HG02623 (cell line): ENCODE data around the gene CES4A.
"Not testable (repeated sequence)": the region's sequence is repeated elsewhere in the genome, so short reads cannot be mapped to it uniquely, and the experiment has no call there.

Source experiments
- ATAC-seq: cut with Tn5 transposase; IDR thresholded peaks from one replicate; pipeline ENCODE4 v1.9.1; 2021; ENCODE audit warnings: moderate library complexity; ENCODE audit not compliant: unreplicated experiment

CES4A gene

DNA sequence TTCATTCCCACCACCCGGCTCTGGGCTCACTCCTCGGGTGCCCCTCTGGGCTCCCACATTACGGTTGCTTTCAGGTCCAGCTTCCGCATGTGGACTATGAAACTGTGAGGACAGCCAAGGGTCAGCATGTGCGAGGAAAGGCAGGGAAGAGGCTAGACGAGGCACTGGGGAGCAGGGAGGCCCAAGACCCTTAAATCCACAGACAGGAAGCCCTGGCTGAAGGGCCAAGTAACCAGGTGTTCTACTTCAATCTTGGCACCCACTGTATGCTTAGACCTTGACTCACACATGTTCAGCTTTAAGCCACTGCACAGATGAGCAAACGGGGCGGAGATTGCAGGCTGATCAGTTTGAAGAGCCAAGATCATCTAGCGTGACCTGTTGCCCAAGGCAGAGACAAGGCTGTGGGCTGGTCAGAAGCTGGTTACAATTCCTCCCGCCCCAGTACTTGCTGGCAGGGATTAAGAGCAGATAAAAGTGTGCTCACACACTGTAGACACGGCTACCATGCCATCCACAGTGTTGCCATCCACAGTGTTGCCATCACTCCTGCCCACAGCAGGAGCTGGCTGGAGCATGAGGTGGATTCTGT lies at the start of gene CES4A:
TSS of gene CES4A (plus strand) at position 393 of the 592 bp plus-strand sequence. CDS start at position 577, 184 bp downstream.
- no peak for ATAC-seq

DNA sequence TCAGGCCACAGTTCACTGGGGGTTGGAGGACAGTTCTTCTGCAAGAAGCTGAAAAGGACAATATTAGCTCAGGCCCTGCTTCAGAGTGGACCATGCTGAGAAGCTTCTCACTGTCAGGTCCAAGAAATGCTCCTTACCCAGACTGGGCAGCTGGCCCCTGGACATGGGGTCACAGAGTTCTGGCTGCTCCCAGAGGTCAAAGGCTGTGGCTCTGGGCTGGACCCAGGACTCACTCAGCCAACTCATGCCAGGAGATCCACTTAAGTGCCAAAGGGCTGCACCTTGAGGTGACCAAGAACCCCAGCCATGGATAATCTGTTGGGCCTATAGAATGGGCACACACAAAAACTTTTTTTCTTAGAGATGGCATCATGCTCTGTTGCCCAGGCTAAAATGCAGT lies 49.0 kb upstream of the CES4A start:
- no peak for ATAC-seq

DNA sequence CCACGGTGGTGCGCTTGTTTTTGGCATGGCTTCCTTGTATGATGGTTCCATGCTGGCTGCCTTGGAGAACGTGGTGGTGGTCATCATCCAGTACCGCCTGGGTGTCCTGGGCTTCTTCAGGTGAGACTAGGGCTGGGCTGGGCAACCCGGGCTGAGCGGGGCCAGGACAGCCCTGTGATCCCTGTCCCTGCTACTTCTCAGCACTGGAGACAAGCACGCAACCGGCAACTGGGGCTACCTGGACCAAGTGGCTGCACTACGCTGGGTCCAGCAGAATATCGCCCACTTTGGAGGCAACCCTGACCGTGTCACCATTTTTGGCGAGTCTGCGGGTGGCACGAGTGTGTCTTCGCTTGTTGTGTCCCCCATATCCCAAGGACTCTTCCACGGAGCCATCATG lies 48.2 kb upstream of the CES4A start:
- ATAC-seq, result no peak

DNA sequence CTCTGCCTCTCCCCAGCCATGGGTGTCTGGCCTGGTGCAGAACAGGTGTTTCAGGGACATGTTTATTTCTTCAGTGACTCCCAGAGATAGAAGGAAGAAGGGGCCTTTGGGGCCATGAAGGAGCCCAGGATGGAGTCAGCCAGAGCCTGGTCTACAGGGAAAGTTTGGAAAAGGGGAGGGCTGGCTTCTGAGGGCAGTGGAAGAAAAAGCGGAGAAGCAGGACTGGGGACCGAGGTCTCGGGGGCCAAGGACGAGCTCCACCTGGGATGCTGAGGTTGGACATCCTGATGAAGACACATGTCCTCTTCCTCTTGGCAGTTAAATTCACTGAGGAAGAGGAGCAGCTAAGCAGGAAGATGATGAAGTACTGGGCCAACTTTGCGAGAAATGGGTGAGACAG lies 45.4 kb upstream of the CES4A start:
- ATAC-seq, result no peak

DNA sequence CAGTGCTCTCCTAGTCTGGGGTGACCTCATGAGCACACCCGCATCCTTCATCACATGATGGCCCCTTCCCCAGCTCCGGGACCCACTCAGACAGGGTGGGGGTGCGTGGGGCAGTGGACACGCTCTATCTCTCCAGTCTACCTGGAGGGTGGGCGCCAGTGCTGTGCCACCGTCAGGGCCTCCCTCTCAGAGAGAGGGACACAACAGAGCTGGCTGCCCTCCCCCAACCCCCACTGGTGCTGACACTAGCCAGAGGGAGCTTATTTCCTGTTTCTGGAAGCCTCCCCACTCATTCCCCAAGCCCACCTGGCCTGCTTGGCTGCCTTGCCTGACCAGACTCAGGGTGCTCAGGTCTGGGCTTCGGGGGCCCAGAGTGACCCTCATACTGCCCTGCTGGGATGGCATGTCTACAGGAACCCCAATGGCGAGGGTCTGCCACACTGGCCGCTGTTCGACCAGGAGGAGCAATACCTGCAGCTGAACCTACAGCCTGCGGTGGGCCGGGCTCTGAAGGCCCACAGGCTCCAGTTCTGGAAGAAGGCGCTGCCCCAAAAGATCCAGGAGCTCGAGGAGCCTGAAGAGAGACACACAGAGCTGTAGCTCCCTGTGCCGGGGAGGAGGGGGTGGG lies 44.8 kb upstream of the CES4A start:
- ATAC-seq, result no peak

DNA sequence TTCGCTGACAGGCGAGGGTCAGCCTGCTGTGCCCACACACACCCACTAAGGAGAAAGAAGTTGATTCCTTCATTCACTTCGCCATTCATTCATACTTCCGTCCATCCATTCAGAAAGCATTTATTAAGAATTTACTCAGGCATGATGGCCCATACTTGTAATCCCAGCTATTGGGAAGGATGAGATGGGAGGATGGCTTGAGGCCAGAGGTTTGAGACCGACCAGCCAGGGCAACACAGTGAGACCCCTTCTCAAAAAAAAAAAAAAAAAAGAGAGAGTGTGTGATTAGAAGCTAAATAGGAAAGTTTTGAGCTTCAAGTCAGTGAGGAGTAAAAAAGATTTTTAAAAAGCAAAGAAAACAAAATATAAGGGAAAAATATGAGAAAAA lies 44.3 kb upstream of the CES4A start:
- no peak for ATAC-seq

DNA sequence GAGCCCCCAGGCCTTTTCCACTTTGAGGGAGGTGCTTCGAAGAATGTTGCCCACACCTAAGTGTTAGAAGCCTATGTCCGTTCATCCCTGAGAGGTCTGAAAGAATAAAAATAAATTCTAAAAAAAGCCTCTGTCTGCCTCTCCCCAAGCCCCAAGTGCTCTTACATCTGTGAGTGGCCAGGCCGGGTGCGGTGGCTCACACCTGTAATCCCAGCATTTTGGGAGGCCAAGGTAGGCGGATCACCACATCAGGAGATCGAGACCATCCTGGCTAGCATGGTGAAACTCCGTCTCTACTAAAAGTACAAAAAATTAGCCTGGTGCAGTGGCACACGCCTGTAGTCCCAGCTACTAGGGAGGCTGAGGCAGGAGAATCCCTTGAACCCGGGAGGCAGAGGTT lies 43.4 kb upstream of the CES4A start:
- not testable (repeated sequence) for ATAC-seq

DNA sequence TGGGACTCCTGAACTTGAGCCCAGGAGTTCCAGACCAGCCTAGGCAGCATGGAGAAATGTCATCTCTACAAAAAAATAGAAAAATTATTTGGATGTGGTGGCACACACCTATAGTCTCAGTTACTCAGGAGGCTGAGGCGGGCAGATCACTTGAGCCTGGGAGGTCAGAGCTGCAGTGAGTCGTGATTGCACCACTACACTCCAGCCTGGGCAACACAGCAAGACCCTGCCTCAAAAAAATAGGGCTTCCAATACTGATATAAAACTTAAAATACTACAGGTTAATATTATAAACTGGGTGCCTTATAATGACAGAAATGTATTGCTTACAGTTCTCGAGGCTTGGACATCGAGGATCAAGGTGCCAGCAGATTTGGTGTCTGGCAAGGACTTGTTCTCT lies 42.5 kb upstream of the CES4A start:
- ATAC-seq, result no peak

DNA sequence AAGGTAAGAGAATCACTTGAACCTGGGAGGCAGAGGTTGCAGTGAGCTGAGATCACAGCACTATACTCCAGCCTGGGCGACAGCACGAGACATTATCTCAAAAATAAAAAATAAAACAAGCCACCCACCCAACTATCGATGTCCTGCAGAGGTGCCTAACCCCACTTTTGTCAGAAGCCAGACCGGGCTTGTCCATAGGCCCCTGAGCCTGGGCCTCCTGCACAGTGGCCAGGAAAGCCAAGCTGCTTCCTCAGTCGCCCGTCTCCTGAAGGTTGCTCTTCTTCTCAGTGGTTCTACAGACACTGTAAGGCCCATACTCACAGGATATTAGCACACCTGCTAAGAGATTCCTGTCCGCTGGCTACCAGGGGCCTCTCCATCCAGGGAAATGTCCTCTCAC lies 41.8 kb upstream of the CES4A start:
- no peak for ATAC-seq

DNA sequence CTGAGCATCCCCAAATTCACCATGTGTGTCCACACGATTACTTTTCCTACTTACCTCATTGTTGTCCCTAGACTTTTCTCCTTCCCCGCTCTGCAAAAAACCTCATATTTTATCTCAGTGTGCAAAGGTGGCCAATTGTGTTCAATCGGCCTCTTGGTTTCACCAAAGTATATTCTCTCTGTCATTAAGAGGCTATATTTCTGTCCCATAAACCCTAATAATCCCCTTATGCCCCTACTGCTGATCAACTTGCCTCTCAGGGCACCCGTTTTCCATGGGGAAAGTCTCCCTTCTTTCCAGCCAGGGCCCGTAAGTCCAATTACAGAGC lies 41.5 kb upstream of the CES4A start:
- ATAC-seq, result no peak

DNA sequence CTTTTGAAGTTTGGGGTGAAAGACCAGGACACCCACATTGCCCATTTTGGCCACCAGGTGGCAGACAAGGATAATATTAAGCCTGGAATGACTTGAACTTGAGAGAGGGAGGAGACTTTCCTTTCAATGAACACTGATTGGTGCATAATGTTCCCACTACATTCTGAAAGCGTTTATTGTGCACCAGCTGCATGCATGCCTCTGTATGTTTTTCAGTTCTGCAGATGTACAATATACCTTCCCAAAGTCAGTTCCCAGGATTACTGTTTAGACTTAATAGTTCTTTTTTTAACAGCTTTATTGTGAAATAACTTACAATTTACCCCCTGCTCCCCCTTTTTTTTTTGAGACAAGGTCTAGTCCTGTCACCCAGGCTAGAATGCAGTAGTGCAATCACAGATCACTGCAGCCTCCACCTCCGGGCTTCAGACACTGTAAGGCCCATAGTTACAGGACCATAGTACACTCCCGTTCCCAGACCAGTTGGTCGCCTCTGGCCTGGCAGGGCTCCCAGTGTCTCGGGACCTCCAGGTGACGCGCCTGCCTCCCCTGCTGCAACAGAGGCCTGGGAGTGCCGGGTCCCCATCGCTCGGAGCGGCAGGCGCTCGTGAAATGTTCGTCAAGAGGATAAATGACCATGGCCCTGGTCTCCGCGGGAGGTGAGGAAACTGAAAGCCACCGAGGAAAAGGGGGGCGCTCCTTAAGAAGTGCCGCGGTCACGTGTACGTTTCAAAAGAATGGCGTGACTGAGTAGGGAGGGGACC lies 40.9 kb upstream of the CES4A start:
- no peak for ATAC-seq

DNA sequence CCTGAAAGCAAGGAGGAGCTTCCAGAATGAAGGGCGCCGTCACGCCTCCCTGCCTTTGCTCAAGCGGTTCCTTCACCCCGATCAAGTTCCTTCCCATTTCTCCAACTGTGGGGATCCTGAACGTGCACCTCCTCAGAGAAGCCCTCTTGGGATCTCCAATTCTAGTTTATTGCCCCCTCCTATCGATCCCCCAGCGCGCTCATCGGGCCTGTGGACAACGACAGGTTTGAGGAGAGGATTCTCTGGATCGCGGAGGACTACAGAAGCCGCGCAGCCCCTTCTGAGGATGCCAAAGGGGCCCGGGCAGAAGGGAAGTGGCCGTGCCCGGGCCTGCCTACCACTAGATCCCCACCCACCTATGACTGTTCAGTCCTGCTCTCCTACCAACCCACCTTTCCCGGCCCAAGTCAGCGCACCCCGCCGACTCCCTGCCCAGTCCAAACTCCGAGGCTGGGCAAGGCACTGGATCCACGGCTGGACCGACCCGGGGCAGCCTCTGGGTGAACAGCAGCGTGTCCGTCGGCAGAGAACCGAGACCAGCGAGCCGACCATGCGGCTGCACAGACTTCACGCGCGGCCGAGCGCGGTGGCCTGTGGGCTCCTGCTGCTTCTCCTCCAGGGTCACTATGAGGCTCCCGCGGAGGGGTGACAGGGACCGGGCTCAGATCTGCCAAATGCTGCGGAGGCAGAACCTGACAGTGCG lies 40.1 kb upstream of the CES4A start:
- no peak for ATAC-seq

DNA sequence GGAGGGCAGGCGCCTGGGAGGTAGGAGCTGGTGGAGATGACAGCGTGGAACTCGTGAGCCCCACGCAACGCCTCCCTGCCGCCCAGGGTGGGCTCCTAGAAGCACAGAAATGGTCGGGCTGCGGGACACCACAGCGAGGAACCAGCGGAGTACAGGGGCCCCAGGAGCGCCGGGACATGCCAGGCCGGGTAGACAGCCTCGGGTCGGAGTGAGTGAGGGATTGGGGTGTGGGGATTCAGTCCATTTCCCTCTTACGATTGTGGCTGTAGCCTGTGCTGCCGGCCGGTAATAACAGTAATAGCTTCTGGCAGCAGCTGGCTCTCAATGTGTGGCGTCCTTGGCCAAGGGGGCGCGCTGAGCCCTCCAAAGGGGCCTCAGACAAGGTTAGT lies 39.6 kb upstream of the CES4A start:
- ATAC-seq, result no peak

DNA sequence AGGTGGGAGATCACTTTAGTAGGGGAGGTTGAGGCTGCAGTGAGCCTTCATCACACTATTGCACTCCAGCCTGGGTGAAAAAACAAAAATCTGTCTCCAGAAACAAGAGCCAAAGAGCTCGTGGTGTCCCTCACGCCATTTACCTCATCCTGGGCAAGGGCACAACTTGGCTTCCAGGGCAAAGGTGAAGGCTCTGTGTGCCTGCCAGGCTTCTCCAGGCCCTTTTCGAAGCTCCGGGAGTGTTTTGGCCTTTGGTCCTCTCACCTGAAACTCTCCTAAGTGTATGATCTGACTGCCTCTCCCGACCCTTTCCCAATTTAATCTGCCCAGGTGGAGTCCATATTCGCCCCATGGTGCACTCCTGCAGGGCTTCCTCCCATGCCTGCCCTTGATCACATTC lies 38.9 kb upstream of the CES4A start:
- no peak for ATAC-seq

DNA sequence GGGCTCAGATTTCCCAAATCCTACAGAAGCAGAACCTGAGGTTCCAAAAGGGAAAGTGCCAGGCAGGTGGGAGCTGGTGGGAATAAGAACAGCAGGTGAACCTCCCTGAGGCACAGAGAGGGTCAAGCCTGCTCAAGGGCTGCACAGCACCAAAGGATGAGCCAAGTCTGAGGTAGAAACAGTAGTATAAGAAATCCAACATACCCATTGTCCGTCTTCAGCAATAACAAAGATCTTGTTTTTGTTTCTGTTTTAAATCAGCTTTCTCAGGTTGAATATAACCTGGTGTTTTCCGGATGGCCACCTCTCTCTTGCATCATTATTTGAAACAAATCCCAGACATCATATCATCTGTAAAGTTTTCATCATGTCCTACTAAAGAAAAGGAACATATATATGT lies 38.0 kb upstream of the CES4A start:
- ATAC-seq, result no peak

DNA sequence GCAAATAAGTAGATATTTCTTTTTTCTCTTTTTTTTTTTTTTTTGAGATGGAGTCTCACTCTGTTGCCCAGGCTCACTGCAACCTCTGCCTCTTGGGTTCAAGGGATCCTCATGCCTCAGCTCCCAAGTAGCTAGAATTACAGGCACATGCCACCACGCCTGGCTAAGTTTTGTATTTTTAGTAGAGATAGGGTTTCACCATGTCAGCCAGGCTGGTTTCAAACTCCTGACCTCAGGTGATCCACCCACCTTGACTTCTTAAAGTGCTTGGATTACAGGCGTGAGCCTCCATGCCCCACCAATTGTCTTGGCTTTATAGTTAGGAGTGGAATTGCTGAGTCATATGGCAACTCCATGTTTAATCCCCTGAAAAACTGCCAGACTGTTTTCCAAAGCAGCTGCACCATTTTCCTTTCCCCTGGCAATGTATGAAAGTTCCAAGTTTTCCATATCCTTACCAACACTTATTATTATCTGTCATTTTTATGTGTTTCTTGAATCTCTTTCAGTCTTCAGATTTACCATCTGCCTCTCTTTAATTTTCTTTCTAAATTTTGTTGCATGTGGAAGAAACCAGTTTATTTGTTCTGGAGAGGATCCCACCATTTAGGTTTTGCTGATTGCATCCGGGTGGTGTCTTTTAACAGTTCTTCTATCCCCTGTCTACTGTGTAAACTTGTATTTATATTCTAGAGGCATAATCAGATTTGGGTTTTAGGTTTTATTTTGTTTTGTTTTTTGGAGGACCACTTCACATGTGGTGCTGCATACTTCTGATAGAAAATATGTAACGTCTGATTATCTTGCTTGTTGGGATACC lies 37.2 kb upstream of the CES4A start:
- ATAC-seq, result no peak

DNA sequence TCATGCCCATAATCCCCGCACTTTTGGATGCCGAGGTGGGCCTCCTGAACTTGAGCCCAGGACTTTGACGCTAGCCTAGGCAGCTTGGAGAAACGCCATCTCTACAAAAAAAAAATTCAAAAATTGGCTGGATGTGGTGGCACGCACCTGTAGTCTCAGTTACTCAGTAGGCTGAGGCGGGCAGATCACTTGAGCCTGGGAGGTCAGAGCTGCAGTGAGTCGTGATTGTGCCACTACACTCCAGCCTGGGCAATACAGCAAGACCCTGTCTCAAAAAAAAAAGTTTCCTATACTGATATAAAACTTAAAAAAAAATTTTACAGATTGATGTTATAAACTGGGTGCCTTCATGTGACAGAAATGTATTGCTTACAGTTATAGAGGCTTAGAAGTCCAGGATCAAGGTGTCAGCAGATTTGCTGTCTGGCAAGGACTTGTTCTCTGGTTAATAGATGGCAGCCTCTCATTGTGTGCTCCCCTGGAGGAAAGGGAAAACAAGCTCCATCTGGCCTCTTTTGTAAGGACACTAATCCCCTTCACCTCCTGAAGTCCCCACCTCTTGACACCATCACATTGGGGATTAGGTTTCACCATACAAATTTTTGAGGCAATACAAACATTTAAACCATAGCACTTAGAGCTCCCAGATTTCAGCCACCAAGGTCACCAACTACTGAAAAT lies 35.8 kb upstream of the CES4A start:
- ATAC-seq, result no peak

DNA sequence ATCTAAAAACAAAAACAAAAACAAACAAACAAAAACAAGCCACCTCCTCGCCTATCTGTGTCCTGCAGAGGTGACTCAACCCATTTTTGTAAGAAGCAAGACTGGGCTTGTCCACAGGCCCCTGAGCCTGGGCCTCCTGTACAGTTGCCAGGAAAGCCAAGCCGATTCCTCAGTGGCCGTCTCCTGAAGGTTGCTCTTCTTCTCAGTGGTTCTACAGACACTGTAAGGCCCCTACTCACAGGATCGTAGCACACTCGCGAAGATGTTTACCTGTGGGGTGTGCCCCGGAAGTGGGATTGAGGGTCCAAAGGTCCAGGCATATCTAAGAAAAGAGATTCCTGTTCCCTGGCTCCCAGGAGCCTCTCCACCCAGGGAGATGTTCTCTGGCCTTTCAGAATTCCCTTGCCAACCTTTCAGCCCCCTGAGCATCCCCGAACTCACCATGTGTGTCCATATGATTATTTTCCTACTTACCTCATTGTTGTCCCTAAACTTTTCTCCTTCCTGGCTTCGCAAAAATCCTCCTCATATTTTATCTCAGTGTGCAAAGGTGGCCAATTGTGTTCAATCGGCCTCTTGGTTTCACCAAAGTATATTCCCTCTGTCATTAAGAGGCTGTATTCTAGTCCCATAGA lies 34.8 kb upstream of the CES4A start:
- no peak for ATAC-seq

DNA sequence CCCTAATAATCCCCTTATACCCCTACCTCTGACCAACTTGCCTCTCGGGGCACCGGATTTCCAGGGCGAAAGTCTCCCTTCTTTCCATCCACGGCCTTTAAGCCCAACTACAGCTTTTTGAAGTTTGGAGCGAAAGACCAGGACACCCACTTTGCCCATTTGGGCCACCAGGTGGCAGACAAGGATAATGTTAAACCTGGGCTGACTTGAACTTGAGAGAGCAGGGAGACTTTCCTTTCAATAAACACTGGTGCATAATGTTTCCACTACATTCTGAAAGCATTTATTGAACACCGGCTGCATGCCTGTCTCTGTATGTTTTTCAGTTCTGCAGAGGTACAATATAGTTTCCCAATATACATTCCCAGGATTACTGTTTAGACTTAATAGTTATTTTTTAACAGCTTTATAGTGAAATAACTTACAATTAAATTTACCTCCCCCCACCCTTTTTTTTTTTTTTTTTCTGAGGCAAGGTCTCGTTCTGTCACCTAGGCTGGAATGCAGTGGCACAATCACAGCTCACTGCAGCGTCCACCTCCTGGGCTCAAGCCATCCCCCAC lies 34.2 kb upstream of the CES4A start:
- no peak for ATAC-seq
